HG02870 (cell line): ENCODE measurements around the gene ABHD3.
A peak's percentile ranks its signal among the peaks of the same experiment; 100 is the strongest.
"Not testable (repeated sequence)": the region's sequence is repeated elsewhere in the genome, so short reads cannot be mapped to it uniquely, and the experiment has no call there.

Source experiments
- ATAC-seq: cut with Tn5 transposase; IDR thresholded peaks from one replicate; pipeline ENCODE4 v1.9.1; 2021; ENCODE audit warnings: mild to moderate bottlenecking, moderate library complexity; ENCODE audit not compliant: unreplicated experiment

Gene ABHD3

DNA sequence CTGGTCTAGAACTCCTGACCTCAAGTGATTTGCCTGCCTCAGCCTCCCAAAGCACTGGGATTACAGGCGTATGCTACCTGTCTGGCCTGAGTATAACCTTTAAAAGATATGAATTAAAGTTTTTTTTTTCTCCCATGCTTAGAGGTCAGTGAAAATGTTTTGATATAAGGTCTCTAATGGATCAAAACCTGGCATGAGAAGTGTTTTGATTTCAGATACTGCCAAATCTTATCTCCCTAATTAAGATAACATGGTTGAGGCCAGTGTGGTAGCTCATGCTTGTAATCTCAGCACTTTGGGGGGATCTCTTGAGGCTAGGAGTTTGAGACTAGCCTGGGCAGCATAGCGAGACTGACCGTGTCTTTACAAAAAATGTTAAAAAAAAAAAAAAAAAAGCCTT lies 51.2 kb downstream of the ABHD3 start:
- no peak for ATAC-seq

DNA sequence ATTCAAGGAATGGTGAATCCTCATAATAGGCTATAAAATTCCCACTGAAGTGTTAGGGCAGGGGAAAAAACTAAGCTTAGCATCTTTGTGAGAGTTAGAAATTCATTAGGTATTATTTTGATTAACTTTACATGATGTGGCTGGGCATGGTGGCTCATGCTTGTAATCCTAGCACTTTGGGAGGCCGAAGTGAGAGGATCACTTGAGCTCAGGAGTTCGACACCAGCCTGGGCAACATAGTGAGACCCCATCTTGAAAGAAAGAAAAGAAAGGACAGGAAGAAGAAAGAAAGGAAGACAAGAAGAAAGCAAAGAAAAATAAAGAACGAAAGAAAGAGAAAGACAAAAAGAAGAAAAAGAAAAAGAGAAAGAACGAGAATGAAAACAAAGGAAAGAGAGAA lies 52.5 kb downstream of the ABHD3 start:
- no peak for ATAC-seq

DNA sequence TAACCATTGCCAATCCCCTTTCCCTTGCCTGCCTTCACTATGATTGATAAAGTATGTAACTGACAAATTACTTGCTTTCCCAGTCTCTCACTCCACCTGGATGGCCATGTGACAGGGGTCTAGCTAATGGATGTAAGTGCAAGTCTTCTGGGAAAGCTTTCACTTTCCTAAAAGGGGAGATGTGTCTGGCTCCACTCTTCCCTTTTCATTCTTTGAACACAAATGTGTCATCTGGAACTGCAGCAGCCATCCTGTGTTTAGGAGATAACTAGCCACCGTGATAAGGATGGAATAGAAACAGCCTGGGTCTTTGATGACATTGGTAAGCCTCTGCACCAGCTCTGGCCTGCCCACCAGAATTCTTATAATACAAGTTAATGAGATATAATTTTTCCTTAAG lies 54.3 kb downstream of the ABHD3 start:
- no peak for ATAC-seq

- ATAC-seq, result not testable (repeated sequence)
Measured at GRCh38 chr18:21640375-21640774, 64.2 kb downstream of the ABHD3 start.

DNA sequence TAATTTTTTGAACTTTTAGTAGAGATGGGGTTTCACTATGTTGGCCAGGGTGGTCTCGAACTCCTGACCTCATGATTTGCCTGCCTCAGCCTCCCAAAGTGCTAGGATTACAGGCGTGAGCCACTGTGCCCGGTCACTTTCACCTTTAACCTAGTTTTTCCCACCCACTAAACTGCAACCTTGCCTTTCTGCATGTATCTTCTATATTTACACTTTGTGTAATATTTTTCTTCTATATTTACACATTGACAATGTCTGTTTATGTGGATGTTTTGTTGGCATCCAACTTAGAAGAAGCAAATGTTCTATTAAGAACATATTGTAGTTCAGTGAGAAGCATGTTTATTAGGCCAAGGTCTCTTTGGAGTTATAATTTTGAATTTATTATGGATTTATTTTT lies 65.8 kb downstream of the ABHD3 start:
- no peak for ATAC-seq

GRCh38 chr18:21636769-21637168 lies 67.8 kb downstream of the ABHD3 start:
- ATAC-seq, result no peak

DNA sequence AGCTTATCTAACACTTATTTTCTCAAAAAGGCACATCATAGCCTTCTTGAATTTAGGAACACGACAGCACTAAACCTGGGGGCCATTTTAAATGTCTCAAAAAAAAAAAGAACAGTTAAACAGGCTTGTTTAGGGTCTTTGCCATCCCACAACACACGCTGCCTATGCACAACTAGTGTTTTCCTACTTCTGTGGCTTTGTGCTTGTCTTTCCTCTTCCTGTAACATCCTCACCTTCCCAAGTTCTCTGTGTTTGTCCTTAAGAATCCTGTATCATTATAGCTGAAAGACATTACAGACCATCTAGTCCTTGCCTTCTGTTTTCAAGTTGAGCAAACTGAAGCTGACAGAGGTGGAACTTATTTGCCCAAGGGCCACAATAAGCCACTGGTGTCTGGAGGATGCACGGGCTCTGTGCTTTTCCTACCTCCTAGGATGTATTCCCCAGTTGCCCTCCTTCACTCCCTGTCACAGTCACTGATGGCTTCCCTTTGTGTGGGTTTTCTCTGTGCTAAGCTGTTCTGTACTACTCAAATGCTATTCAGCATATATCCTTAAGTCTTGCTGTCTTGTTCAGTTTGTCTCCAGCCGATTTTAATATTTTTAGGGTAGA lies 69.9 kb downstream of the ABHD3 start:
- ATAC-seq, result no peak

GRCh38 chr18:21632393-21632792 lies 72.2 kb downstream of the ABHD3 start:
- ATAC-seq, result no peak

DNA sequence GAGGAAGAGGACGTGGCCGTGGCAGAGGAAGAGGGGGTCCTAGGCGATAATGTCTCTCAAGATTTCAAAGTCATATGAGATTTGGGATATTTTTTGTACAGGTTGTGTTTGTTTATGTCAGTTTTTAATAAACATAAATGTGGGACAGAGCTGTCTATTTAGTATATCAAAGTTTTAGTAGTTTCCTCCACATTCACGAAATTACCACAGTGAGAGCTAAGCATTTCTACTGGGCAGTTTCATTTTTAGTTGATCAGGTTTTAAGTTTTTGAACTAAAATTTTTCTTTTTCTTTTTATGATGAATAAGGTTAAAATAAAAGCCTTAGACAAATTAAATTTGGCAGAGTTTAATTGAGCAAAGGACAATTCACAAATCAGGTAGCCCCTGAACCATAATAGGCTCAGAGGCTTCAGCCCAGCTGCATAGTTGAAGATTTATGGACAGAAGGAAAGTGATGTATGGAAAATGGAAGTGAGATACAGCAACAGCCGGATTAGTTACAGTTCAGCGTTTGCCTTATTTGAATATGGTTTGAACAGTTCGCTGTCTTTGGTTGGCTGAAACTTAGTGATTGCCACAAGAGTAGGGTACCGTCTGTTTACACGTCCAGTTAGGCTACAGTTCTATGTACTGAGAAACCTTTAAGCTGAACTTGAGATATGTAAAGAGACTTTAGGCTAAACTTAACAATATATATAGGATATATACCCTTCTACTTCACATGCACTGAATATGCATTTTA lies 75.3 kb downstream of the ABHD3 start:
- peak; percentile 97 for ATAC-seq

DNA sequence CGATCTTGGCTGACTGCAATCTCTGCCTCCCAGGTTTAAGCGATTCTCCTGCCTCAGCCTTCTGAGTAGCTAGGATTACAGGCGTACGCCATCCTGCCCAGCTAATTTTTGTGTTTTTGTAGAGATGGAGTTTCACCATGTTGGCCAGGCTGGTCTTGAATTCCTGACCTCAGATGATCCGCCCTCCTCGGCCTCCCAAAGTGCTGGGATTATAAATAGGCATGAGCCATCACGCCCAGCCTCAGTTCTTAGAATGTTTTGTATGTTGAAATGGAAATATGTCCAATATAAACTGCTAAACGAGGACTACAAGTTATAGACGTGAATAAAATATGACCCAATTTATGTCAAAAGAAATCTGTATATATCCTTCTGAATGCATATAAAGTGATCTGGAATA lies 82.9 kb downstream of the ABHD3 start:
- ATAC-seq, result not testable (repeated sequence)

- ATAC-seq, result peak; percentile 97
Measured at GRCh38 chr18:21612125-21613039, 92.2 kb downstream of the ABHD3 start, which contains the start of gene SNRPD1. Gene SNRPD1, plus strand, starts transcription at chr18:21612314. Its CDS starts 116 bp downstream, at chr18:21612430.

DNA sequence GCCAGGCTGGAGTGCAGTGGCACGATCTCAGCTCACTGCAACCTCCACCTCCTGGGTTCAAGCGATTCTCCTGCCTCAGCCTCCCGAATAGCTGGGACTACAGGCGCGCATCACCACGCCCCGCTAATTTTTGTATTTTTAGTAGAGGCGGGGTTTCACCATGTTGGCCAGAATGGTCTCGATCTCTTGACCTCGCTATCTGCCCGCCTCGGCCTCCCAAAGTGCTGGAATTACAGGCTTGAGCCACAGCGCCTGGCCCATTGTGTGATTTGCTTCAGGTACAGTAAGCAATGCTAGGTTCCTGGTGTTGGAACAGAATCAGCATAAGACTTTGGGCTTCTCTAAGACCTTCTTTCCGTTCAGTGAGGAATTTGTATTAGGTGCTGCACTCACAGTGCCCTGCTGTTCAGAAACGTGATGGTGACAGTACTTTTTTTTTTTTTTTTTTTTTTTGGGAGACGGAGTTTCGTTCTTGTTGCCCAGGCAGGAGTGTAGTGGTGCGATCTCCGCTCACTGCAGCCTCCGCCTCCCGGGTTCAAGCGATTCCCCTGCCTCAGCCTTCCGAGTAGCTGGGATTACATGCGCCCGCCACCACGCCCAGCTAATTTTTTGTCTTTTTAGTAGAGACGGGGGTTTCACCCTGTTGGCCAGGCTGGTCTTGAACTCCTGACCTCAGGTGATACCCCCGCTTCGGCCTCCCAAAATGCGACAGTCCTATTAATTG lies 93.0 kb downstream of the ABHD3 start:
- ATAC-seq, result not testable (repeated sequence)

DNA sequence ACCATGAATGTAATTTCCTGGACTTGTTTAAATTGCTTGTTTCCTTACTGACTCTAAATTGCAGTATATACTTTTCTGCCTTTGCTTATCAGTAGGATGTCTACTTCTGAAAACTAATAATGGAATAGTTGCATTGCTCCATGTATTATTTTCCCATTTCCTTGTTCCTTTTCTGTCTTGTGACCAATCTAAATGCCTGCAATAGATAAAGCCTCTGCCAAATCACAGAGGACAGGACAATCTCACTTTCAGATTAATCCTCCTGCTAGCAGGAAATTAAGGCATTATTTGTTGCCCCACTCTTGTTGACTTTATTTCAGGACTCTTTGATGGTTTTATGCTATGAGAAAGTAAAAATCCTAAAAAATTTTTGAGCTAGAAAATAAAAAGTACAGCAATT lies 99.4 kb downstream of the ABHD3 start:
- ATAC-seq, result no peak

DNA sequence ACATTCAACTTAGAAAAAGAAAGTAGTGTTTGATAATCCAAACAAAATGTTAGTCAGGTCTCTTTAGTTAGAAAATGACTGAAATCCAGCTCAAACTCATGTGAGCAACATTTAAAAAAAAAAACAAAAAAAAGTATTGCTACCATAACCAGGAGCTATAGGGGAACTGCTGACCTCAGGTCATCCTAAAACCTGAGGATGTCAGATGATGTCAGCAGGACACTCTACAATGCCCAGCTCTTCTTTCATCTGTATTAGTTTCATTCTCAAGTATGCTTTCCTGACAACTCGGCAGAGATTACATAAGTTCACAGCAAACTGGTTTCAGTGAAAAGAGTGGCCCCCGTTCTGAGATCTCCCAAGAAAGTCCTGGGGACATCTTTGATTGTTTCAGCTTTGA lies 99.9 kb downstream of the ABHD3 start:
- no peak for ATAC-seq

DNA sequence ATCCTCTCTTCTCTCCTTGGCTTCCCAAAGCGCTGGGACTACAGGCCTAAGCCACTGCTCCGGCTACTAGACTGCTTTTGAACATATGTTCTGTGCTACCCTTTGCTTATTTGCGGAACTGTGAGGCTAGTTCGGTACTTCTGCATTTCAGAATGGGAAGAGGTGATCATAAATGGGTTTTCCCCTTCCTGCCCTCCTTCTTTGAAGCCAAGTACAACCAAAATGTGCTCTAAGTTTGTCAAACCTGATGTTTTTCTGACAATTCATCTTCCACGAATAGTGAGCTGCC lies 102.3 kb downstream of the ABHD3 start:
- no peak for ATAC-seq
